Activated CD8-positive, alpha-beta memory T cell treated with anti-CD3 and anti-CD28 coated beads for 48 hours (primary cell): ENCODE results near the gene CHN2.
A peak's percentile ranks its signal among the peaks of the same experiment; 100 is the strongest.

Experiments
- DNase-seq, 3 experiments: peaks; one replicate each; pipeline ENCODE4 v3.0.0-alpha.2; 2020; ENCODE audit warnings: low read depth in 2 of 3, low spot score in 2 of 3

The CHN2 gene

DNA sequence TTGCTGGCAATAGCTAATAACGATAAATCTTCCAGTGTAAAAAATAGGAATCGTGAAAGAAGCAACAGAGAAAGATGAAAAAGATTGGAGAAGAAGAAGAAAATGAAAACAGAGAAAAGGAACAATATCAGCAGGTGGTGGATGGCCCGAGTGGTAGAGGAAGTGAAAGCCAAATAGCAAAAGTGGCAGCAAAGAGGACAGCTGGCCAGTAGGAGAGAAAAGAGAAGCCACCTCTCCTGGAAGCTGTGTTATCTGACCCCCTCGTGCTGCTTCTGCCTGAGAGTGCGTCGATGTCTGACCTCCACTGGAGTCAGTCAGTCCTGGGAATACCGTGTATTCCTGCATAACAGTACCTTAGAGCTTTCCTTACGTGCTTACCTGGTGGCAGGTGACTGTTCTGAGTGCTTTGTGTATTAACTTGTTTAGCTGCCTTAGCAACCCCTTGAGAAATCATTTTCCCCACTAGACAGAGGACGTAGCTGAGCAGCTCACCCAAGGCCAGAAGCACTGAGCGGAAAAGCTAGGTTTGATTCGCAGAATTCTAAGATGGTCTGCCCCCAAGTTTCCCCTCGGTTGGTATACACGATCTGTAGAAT is 88.3 kb downstream of the CHN2 start:
- no peak for DNase-seq

DNA sequence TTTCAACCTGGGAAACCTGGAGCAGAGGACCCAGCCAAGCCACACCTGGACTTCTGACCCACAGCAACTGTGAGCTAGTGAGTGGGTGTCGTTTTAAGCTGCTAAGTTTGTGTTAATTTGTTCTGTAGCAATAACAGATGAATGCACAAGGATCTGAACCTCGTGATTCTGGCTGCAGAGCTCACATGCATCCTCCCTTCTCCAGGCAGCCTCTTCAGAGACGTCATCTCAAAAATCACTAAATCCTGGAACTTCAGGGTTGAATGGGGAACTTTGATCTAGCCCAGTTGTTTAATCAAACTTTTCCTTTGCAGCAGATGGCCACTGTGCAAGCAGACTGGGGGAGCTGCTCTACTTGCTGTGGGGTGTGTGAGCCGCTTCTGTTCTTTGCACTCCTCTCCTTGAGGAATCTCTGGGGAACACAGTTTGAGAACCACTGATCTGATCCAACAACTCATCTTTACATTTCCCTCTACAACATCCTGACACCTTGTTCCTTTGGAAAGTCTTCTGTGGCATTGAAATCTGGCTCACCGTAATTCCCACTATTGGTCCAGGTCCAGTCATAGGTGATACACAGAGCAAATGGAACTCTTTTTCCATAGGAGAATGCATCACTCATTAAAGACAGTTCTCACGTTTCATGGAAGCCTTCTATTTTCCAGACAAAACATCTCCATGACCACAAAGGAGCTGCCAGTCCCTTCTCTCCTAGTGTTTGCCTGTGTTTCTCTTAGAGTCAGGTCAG is 90.3 kb downstream of the CHN2 start:
- DNase-seq, result no peak

DNA sequence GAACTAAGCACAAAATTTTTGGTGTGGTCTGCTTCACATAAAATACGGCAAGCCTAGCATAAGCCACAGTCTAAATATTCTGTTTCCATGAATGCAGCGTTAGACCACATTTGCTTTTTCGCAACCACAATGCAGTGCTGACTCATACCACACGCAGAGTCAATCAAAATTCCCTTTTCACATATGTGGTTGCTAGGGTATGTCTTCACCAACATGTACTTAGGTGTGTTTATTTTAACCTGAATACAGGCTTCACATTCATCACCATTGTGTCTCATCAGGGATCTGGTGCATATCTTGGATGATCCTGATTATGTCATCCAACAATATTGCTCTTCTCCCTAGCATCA is 90.8 kb downstream of the CHN2 start:
- peak in 2 of 3 experiments; percentile 26 to 38 for DNase-seq

DNA sequence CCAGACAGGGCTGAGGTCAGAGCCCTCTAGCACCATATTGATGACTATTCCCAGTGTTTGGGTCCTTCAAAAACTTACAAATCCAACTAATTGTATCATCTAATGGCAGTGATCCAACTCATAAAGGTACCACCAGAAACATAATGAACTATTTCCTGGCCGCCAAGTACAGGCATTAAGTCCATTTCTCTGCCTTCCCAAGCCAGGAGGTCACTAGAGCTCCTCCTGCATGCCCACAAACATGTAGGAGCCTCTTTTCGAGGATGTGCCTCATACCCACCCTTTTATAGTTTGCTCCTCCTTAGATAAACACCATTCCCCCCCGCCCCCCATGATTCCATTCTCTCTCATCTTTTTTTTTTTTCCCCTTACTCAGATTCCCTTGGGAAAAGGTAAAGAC is 91.3 kb downstream of the CHN2 start:
- no peak for DNase-seq

DNA sequence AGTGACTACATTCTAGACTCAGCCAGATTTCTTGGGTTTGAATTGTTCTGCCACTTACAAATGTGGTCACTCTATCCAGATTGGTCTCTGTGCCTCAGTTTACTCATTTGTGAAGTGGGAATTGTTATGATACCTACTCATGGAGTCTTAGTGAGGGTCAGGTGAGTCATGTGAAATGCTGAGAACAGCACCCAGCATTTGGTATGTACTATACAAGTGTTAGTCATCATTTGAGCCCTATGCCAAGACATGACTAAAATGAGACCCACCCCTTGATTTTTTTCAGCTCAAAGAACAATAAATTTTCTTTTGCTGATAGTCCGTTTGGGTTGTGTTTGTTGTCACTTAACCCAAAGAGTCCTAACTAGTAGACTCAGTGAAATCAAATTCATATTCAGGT is 92.8 kb downstream of the CHN2 start:
- no peak for DNase-seq

DNA sequence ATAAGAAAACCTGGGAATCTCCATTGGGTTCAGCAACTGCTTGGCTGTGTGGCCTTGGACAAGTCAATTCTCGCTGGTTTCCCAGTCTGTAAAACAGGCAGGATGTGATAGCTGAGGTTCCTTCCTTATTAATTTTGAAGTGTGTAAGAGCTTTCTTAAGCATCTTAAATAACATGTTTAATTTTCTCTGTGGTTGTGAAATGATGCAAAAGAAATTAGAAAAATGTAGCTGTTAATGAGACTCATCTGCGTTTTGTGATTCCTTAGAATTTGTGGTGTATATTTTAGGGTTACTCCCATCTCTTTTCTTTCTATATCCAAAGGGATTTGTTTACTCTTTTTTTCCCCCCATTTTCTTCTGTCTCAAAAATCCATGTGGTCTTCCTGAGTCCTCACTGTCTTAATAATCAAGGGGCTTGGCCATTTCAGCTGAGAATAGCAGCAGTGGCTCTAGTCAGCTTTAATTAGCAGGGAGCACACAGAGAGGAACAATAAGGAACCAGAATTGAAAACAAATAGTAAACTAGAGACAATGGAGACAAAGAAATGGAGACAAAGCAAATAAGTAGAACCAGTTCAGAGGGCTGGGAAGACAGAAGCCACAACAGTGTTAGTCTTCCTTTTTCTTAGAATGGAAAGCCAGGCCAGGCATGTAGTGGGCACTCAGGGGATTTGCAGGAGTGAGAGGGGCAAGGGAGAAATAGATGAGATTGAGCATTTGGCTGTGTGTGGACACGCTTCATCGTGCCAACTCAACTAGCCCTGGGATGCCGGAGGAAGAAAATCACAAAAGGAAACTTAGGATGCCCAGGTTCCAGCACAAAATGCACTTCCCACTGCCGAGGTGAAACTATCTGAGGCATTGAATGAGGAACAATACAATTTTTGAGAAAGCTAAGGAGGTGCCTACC is 93.9 kb downstream of the CHN2 start:
- no peak for DNase-seq

DNA sequence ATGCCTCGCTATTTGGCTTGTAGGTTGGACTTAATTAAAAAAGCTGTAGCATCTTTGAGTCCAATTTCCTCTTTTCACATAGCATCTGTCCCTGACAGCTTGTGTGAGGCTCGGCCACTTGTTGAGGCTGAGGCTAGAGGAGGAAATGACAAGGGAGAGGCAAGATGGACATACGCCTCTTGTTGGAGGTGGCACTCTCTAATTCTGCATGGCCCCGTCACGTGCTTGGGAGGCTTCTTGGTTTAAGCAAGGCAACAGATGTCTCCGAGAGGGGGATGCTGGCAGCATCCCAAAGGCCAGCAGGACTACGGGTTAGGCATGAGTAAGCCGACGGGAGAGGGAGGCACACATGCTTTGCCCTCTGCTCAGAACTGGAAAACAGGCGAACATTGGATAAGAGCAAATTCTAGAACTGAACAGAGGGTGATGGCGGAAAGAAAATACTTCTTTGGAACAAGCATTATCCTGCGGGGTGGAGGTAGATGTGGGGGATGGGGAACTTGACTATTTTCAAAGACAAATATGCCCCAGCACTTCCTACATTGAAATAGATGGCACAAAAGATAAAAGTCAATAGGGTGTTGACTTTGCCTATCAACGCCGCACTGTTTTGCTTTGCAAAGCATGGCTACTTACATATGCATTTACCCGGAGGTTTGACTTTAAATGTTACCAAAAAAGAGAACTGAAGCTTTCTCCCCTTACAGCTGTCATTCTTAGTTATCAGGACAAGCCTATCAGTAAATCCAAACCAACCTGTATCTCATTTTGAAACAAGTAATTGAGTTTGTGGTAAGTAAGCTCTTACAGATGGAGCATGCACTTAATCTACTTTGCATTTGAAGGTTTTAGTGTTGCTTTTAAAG is 94.8 kb downstream of the CHN2 start:
- no peak for DNase-seq

DNA sequence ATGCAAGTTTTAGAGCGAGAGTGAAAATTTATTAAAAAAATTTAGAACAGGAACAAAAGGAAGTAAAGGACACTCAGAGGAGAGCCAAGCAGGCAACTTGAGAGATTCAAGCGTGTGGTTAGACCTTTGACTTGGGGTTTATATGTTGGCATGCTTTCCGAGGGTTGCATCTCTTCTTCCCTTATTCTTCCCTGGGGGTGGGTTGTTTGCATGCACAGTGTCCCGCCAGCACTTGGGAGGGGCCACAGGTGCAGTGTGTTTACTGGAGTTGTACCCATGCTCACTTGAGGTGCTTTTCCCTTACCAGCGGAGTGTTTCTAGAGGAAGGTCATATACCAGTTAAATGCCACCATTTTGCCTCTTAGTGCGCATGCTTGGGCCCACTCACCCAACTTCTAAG is 96.3 kb downstream of the CHN2 start:
- DNase-seq, result no peak

DNA sequence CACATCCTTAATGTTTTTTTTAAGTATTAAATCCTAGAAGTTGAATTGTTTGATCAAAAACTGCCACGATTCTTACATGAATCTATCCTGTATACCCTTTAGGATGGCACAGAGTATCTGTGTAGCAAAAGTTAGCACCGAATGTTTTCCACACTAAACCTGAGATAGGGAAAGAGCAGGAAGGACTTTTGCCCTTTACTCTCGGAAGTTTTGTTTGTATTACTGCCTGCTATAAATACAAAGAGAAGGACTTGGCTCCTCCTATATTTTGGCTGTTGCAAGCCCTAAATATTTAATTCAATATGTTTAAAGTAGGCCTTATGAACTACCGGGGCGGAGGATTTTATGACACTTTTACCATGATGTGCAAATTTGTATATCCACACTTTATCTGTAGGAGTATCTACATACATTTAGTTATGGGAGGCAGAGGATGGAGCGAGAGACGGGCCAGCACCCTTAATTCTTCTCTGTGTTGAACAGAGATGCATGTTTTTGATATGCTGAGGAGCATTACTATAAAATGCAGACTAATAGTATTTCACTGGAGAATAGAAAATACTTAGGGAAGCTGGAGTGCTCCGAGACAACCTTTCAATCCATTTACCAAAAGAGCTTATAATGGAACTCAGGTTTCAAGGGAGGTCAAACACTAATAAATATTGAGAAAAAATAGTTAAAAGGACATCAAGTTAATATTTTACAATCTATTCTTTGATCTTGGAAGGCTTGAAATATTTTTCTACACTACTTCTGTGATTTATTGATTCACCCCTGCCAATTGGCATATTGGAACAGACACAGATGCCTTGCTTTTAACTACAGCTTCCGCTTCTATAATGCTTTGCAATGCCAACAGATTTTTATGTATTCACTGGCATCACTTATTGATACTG is 97.4 kb downstream of the CHN2 start:
- no peak for DNase-seq

DNA sequence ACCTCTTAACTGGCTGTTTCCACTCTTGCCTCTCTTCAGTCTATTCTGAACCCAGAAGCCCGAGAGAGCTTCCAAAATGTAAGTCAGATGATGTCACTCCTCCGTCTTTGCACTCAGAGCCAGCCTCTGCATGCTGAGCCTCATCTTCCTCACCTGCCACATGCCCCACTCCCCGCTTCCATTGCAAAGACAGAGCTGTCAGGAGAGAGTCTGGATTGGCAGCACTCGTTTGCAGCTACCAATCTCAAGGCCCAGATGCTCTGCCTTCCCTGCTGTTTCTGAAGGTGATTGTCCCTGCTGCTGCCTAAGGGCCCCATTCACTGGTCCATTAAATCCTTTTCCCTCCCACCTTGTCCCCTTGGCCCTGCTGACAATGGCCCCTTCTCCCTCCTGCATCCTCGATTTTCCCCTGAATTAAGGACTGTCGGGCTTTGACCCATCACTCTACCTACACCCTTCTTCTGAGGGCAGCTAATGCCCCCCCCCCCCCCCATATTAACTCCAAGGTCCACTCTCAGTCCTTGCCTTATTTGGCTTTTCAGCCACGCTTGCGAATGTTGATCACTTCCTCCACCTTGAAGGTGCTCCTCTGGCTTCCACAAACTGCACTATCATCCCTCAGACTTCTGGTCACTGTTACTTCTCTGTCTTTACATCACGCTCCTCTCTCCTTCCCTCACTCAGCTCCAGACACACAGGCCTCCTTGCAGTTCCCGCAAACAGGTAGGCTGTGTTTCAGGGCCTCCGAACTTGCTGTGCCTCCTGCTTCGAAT is 98.5 kb downstream of the CHN2 start:
- DNase-seq, result no peak

DNA sequence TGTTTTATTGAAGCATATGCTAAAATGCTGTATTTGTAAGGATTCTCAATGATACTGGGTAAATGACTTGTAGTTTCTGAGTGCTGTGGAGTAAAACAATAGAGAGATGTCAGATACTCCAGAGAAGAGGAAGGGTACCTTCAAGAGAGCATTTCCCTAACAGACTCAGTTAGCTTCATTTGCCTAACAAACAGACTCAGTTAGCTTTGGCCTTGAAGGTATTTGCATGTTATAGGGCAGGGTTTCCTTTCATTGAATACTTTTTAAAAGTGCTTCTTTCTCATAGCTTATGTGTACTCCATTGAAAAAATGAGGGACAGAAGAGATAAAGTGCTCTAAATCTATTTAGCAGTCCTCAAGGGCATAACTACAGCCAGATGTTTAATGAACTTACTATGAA is 101.8 kb downstream of the CHN2 start:
- no peak for DNase-seq

DNA sequence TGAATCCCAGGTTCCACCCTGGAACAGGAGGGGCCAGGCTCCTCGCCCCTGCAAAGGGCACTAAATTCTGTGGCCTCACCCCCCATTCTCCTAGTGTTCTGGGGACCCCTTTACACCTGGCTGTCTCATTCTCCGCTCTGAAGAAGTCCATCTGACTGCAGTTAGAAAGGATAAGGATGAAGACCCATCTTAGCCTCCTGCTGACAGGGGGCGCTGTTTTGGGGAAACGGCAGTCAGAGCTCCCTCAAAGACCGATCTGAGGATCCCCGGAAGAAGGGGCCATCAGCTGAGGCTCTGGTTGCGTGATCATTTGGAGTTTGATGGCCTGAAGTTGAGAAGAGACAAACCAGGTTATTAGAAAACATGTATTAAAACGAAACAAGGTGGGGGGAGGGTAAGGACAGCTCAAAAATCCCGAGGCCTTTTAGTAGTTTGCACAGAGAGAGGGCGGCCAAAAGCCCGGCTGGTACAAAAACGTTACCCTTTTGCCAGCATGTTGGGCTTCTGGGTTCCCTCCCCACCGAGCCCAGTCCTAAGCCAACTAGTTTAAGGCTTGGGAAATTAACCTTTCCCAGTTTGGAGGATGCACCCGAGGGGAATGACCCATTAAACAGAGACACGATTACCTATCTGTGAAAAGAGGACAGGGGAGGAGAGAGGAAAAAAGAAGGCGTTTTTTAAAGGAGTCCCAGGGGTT is 102.8 kb downstream of the CHN2 start:
- no peak for DNase-seq

DNA sequence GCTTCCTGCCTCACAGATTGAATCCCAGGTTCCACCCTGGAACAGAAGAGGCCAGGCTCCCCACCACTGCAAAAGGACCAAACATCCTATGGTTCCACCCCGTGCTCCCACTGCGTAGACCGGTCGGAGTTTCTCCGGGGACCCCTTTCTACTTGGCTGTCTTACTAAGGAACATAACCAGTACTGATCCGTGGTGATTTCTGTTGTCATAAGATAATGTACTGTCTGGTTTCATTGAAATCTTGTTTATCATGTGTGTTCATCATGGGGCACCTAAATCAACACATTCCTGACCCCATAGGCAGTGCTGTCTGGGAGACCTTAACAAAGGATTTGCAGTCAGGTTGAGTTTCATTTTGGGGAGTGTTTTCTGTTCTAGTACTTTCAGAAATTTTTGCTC is 104.5 kb downstream of the CHN2 start:
- no peak for DNase-seq

DNA sequence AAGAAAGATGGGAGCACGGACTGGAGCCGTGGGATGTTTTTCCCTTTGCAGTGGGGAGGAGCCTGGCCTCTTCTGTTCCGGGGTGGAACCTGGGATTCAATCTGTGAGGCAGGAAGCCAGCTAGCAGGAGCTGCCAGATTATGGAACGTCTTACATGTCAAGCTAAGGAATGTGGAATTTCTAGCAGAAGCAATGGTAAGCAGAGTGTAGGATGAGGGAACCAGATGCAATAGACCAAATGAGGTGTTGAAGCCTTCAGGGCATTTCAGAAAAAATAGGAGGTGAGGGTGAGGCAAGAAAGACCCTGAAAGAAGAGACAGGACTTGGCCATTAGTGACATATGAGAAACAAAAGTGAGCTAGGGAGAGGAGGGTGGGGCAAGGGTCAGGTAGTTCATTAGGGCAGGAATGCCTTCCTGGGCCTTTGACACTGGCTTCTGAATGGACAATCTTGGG is 105.5 kb downstream of the CHN2 start:
- DNase-seq, result no peak

DNA sequence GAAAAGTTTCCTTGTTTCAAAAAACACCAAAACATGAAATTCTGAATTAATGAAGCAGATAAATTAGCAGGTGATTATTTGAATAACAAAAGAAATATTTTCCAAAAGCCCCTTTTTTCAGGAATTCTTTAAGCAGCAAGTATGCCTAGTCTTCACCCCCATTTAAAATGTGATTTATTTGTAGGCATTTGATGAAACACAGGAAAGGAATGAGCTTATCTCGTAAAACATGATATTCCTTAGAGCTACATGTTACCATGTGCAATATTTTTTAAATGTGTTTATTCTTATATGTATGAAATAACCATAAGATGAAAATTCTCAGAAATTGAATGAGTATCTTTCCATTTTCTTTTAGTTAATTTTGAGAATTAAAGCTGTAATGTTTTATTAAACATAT is 106.1 kb downstream of the CHN2 start:
- DNase-seq, result no peak

DNA sequence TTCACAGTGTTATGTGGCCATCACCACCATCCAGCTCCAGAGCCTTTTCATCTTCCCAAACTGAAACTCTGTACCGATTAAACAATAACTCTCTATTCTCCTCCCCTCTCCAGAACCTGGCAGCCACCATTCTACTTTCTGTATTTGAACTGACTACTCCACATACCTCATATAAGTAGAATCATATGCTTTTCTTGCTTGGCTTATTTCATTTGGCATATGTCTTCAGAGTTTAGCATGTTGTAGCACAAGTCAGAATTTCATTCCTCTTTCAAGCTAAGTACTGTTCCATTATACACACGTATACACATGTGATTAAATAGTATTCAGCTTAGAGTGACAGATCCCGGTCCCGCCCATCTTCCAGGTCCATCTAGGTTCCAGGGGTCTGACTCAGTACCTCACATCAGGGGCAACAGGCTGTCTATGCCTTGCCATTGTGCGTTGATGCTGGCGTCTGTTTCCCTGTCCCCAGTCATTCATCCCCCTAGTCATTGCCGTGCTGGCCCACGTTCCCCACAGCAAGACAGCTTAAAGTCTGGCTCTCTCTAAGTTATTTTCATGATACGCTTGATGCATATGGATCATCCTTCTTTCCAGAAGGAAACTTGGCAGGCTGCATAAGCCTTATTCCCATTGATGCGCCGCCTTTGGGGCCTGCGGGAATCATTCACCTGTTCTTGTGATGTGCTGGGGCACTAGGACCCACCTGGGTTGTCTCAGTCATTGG is 108.3 kb downstream of the CHN2 start:
- DNase-seq, result no peak

DNA sequence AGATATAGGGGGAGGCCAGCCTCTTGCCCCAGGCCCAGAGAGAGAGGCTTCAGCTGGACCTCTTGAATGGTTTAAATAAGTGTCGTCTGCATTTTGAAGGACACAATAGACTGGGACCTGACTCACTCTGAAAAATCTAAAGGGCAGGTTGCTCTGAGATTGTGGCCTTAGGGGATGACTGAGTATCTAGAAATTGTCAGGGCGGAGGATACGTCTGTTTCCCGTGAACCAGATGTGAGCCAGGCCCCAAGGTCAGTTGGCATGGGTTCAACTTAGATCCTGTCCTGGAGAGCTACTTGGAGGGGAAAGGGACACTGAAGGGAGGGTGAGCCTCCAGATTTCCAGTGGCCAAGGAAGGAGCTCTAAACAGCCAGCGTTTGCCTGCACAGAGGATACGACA is 110.2 kb downstream of the CHN2 start:
- DNase-seq, result no peak

DNA sequence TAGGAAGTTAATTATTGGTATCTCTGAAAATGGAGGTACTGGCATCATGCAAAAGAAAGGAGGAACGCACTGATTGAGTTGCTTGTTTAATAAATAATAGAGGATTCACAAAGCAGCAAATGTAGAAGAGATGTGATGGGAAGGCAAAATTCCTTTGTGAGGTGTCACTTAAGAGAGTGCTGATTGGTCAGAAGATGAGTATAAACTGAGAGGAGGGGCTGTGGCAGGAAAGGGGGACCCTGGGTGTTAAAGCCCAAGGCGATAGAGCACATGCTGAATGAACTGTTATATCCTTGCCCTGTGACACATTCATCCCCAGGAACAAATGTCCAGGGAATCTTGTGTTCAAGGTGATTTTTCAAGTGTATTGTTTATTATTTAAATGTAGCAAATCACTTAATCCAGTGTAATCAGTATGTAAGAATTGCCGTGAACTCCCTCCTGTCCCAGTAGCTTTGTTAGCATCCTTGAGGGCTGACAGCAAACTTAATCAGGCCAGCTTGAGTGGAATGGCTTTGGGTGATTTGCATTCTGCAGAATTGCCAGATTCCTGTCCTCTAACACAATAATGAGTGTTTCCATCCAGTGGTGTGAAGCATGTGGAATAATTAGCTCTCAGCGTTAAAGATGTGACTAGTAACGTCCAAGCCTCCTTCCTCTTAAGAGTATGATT is 111.9 kb downstream of the CHN2 start:
- no peak for DNase-seq
